ENCODE data around the gene LCE6A.

LCE6A gene

DNA sequence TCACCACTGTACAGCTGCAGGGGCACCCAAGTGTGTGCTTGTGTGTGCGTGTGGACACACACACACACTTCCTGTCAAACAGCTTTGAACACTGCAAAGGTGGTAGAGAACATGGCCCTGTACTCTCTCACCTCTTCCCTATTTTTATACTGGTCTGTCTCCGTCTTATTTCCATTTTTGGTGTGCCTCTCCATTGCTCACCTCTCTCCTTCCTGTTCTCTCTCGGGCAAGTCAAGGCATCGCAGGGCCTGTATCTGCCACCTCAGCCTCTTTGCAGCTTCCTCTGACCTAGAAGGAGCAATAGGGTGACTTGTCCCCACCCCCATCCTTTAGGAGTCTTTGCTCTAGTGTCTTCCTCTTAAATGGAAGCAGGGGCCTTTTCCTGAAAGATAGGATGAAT is 37.7 kb downstream of the LCE6A start:
- H3K4me3 ChIP-seq (replicated peaks; ENCODE audit: low read depth, low read length) = no peak overlapping the region
- no peak for DNase-seq (ENCODE audit: extremely low read depth, low read depth)
- TF ChIP-seq, protein P1, sequence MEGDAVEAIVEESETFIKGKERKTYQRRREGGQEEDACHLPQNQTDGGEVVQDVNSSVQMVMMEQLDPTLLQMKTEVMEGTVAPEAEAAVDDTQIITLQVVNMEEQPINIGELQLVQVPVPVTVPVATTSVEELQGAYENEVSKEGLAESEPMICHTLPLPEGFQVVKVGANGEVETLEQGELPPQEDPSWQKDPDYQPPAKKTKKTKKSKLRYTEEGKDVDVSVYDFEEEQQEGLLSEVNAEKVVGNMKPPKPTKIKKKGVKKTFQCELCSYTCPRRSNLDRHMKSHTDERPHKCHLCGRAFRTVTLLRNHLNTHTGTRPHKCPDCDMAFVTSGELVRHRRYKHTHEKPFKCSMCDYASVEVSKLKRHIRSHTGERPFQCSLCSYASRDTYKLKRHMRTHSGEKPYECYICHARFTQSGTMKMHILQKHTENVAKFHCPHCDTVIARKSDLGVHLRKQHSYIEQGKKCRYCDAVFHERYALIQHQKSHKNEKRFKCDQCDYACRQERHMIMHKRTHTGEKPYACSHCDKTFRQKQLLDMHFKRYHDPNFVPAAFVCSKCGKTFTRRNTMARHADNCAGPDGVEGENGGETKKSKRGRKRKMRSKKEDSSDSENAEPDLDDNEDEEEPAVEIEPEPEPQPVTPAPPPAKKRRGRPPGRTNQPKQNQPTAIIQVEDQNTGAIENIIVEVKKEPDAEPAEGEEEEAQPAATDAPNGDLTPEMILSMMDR (IDR thresholded peaks at IDR 0.05; ENCODE audit: low read depth, low read length, missing control alignments) = no peak

DNA sequence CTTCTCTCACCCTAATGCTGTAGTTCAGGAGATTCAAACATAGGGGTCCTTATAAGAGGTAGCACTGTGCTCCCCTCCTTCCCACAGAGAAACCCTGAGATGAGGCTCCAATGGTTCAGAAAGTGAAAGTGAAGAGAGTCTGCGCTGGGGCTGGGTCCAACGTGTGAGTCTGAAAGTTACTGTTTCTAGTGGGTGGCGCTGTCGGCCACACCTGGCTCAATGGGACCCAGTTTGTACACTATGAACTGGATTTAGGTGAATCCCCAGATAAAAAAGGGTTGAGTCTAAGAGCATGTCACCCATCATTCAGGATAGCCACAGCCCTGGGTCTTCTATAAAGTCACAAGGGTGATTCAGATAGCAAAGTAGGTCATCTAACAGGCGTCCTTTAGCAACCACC is 38.3 kb downstream of the LCE6A start:
- DNase-seq (ENCODE audit: extremely low read depth, low read depth) = no peak
- TF ChIP-seq, protein P1 (IDR thresholded peaks at IDR 0.05; ENCODE audit: low read depth, low read length, missing control alignments) = no peak
- no peak overlapping the region for H3K4me3 ChIP-seq (replicated peaks; ENCODE audit: low read depth, low read length)

DNA sequence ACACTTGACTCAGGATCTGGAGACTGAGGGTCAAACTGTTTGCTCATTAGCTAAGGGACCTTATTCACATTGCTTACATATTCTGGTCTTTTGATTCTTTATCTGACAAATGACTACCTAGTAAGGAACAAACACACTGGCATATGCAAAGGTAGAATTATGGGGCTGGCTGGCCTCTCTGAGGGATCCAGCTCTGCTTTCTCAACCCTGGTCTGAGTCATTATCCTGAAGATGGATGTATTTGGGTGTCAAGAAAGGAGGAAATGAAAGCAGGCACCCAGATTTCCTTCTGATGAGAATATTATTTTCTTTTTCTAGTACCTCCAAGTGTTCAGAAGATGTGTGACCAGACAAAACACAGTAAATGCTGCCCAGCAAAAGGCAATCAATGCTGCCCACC is 41.4 kb downstream of the LCE6A start:
- no peak for DNase-seq (ENCODE audit: extremely low read depth, low read depth)
- TF ChIP-seq, protein P1 (IDR thresholded peaks at IDR 0.05; ENCODE audit: low read depth, low read length, missing control alignments) = no peak
- no peak overlapping the region for H3K4me3 ChIP-seq (replicated peaks; ENCODE audit: low read depth, low read length)

DNA sequence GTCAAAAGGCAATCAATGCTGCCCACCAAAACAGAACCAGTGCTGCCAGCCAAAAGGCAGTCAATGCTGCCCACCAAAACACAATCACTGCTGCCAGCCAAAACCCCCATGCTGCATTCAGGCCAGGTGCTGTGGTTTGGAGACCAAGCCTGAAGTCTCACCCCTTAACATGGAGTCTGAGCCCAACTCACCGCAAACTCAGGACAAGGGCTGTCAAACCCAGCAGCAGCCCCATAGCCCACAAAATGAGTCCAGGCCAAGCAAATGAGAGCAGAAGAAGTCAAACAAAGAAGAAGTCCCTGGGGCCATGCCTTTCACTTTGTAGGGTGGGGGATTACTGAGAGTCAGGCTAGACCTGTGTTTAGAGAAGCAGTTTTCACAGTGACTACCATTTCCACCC is 41.9 kb downstream of the LCE6A start:
- TF ChIP-seq, protein P1 (IDR thresholded peaks at IDR 0.05; ENCODE audit: low read depth, low read length, missing control alignments) = no peak
- no peak overlapping the region for H3K4me3 ChIP-seq (replicated peaks; ENCODE audit: low read depth, low read length)
- DNase-seq (ENCODE audit: extremely low read depth, low read depth) = no peak

DNA sequence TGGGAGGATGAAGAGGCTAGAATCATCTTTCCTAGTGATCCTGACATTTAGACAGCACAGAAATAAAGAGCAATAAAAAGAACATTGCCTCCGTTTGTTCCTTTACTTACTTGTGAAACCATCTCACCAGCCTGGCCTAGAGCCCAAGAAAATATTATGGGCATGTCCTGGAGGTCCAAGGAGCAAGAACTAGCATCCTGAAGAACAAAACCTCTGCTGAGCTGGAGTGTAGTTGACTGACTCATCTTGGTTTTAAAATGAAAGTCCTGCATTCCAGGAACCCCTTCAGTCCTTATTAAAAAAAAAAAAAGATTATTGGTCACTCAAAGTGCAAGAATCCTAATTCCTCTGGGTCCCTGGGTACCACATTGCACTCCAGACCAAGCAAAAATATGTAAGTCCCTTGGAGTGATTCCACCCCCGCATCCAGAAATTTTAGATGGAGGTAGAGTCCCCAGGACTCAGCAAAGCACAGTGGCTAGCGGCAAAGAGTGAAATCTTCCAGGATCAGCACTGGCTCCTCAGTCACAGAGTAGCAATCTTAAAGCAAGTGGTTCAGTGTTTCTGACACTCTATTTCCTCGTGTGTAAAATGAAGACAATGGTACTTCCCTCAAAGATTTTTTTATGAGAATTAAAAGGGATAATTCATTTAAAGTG is 42.4 kb downstream of the LCE6A start:
- DNase-seq (ENCODE audit: extremely low read depth, low read depth) = no peak
- no peak overlapping the region for H3K4me3 ChIP-seq (replicated peaks; ENCODE audit: low read depth, low read length)
- TF ChIP-seq, protein P1 (IDR thresholded peaks at IDR 0.05; ENCODE audit: low read depth, low read length, missing control alignments) = no peak

DNA sequence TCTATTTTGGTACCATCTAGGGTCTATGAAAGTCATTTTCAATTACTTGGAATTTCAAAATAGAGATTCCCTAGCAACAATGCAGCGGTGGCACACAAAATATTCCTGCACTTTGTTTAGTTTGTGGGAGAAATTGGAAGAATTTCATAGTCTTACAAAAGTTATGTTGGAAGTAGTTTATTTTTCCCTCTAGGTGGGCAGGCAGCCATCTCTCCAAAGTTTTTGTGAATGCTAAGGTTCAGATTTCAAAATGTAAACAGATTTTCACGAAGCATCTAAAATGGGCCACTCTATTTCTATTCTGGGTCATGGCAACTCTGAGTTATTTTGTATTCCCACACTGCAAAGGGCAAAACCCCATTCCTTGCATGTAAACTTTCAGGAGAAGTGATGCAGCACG is 43.4 kb downstream of the LCE6A start:
- no peak overlapping the region for H3K4me3 ChIP-seq (replicated peaks; ENCODE audit: low read depth, low read length)
- DNase-seq (ENCODE audit: extremely low read depth, low read depth) = no peak
- TF ChIP-seq, protein P1 (IDR thresholded peaks at IDR 0.05; ENCODE audit: low read depth, low read length, missing control alignments) = no peak

Data from HFF-Myc (cell line).